ENCODE data around the gene CACNA1A.

Gene CACNA1A

DNA sequence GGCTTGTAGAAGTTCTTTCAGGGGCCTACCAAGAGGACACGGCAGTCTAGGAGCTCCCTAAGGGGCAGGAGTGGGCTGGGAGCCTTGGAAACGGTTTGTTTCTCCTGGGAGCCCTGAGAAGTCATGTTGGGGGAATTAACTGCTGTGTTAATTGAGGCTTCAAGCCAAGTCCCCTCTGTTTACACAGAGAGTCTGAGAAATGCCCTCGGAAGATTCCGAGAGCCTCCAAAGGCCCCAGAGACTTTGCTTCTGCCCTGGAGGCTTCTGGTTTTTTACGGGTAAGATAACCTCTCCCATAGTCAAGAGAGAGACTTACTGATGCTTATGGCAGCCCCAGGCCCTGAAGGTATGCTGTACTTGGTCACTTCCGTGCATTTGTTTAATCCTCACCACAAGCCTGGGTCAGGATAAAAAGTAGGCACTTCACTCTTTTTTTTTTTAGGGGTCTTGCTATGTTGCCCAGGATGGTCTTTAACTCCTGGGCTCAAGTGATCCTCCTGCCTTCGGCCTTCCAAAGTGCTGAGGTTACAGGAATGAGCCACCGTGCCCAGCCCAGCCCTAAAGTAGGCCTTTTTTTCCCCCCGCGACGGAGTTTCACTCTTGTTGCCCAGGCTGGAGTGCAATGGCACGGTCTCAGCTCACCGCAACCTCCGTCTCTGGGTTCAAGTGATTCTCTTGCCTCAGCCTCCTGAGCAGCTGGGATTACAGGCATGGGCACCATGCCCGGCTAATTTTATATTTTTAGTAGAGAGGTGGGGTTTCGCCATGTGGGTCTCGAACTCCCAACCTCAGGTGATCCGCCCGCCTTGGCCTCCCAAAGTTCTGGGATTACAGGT, 340.9 kb downstream of the CACNA1A start:
- no peak for DNase-seq (ENCODE audit: low read depth, low spot score)

- DNase-seq (ENCODE audit: low read depth, low spot score), result peak; percentile 66
Measured at GRCh38 chr19:13164343-13165161, 341.7 kb downstream of the CACNA1A start.

DNA sequence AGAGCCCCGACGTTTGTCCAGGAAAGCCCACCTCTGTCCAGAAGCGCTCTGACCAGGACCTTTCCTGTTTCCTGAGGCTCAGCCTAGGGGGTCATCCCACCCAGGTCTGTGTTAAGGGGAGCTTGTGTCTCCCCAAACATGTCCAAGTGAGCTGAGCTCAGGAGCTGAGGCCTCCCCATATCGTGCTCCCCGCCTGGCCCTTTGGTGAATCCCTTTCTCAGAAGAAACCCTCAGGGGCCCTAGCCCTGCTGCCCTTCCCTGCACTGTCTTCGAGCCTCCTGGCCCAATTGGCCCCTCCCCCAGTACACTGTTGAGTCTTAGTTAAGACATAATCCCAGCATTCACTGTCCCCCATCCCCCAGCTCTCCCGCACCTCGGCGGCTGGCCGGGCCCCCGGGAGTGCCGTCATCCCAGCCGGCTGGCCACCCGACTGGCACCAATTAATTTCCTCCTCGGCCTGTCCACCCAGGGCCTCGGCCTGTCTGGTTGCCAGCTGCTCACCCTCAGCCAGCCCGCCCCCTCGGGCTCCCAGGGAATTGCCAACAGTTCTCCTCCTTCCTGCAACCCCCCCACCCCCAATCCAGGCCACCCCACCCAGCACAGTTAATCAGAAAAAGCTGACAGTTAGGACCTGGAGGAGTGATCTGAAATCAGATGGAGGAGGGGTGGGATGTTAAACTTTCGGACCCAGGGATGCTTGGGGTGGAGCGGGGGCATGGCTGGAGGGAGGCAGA, 342.5 kb downstream of the CACNA1A start:
- DNase-seq (ENCODE audit: low read depth, low spot score), result peak; percentile 84

DNA sequence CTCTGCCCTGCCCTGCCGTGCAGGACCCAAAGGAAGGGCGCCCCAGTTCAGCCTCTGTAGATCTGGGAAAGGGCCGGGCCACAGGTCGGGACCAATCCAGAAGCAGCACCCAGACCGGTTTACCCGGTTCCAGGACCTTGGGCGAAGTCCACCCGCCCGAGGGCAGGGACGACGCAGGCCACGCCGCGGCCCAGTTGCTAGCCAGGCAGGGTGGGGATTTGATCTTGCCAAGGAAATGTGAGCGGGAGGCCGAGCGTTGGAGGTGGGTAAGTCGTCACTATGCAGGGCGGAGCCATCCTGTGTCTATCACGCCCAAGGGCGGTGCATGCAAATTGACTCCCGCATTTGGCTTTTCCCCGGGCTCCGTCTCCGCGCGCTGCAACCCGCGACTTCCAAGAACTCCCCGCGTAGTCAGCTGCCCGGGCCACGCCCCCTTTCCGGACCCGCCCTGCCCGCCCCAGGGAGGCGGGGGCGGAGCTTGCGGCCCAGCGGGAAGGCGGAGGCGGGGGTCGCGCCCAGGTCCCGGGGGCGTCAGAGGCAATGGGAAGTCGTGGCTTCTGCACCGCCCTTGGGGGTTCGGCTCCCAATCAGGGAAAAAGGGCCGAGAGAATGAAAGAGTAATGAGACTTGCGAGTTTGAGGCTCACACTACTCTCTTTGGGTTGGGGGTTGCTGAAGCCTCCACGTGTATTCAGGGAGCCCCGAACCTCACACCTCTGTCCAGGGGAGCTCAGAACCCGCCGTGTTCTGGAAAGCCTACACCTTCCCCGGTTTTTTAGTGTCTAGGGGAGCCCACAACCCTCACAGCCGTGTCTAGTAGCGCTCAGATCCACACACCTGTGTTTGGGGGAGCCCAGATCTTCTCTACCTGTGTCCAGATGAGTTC, 343.3 kb downstream of the CACNA1A start:
- DNase-seq (ENCODE audit: low read depth, low spot score), result peak; percentile 97

DNA sequence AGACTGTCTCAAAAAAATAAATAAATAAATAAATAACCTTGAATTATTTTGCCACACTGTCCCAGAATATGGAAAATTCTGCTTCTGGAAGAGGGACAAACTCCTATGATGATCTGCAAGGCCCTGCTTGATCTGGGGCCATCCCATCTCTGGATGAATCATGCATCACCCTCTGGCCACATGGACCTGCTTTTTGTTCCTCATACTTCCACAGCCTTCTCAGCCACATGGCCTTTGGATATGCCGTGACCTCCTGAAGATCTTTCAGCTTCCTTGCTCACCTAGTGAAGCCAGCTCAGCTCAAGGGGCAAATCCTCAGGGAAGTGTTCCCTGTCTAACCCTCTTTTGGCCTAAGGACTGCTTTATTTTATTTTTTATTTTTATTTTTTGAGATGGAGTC, 345.7 kb downstream of the CACNA1A start:
- DNase-seq (ENCODE audit: low read depth, low spot score), result no peak

DNA sequence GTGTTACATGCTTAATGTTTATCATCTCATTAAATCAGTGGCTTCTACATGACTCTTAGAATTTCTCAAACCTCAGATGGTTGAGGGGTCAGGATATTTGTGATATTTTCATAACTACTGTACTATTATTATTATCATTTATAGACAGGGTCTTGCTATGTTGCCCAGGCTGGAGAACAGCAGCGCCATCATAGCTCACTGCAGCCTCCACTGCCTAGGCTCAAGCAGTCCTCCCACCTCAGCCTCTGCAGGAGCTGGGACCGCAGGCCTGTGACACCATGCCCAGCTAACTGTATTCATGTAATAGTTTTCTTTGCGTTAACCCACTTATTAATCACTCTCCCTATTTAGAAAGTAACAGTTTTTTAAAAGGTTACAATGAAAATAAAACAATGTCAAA, 346.6 kb downstream of the CACNA1A start:
- DNase-seq (ENCODE audit: low read depth, low spot score), result no peak
